Astrocyte (in vitro differentiated cells and primary cell): ENCODE data around the gene PCP4.

Experiments used
- CTCF ChIP-seq: IDR thresholded peaks from 2 replicates; pipeline ENCODE4 v1.5.1; 2011; ENCODE audit warnings: low read depth, mild to moderate bottlenecking, inconsistent platforms, low read length, moderate library complexity; ENCODE audit not compliant: insufficient read depth
- EZH2 ChIP-seq: IDR thresholded peaks from 2 replicates; pipeline ENCODE4 v1.6.1; 2012; ENCODE audit warnings: mild to moderate bottlenecking, low read length, inconsistent platforms; ENCODE audit not compliant: insufficient read depth

- TF ChIP-seq CTCF (no peak), EZH2 (no peak)
Observed at GRCh38 chr21:39843916-39844315, 23.3 kb upstream of the PCP4 start.
